ENCODE data around the gene IGF1. TPM values are rescaled to one million over a fixed set of nuclear protein-coding genes. Genes with fewer than 3 reads are reported as not detected.

Gene IGF1
- total RNA-seq, 2 donors from 2014 or later, result 267 to 391 TPM

GRCh38 chr12:102503056-102503681, 22.8 kb upstream of the IGF1 start:
- intact Hi-C loops (cut with DNase I), result no loop called here
- no peak for DNase-seq (ENCODE audit: low spot score)

- DNase-seq (ENCODE audit: low spot score), result no peak
- intact Hi-C loops (cut with DNase I), result no loop called here
Measured at GRCh38 chr12:102501773-102502172, 21.4 kb upstream of the IGF1 start.

GRCh38 chr12:102498471-102498870, 18.1 kb upstream of the IGF1 start:
- intact Hi-C loops (cut with DNase I), result loop anchor here in 1 of 2 donors (5.0 kb wide), 1 partner anchor 1611 kb away; no protein-coding TSS in a partner anchor
- DNase-seq (ENCODE audit: low spot score), result no peak

GRCh38 chr12:102497743-102498142, 17.4 kb upstream of the IGF1 start:
- intact Hi-C loops (cut with DNase I), result loop anchor here in 1 of 2 donors (5.0 kb wide), 1 partner anchor 1610 kb away; no protein-coding TSS in a partner anchor
- no peak for DNase-seq (ENCODE audit: low spot score)

- intact Hi-C loops (cut with DNase I), result loop anchor here in 1 of 2 donors (5.0 kb wide), 1 partner anchor 1609 kb away; no protein-coding TSS in a partner anchor
- DNase-seq (ENCODE audit: low spot score), result no peak
Measured at GRCh38 chr12:102496591-102496990, 16.2 kb upstream of the IGF1 start.

GRCh38 chr12:102487226-102487625, 6.9 kb upstream of the IGF1 start:
- no peak for DNase-seq (ENCODE audit: low spot score)
- intact Hi-C loops (cut with DNase I), result loop anchor here in 1 of 2 donors (10.0 kb wide), 1 partner anchor 552 kb away; no protein-coding TSS in a partner anchor

- intact Hi-C loops (cut with DNase I), result loop anchor here in 1 of 2 donors (10.0 kb wide), 1 partner anchor 551 kb away; no protein-coding TSS in a partner anchor
Measured at GRCh38 chr12:102486153-102486552, 5.8 kb upstream of the IGF1 start.

DNA sequence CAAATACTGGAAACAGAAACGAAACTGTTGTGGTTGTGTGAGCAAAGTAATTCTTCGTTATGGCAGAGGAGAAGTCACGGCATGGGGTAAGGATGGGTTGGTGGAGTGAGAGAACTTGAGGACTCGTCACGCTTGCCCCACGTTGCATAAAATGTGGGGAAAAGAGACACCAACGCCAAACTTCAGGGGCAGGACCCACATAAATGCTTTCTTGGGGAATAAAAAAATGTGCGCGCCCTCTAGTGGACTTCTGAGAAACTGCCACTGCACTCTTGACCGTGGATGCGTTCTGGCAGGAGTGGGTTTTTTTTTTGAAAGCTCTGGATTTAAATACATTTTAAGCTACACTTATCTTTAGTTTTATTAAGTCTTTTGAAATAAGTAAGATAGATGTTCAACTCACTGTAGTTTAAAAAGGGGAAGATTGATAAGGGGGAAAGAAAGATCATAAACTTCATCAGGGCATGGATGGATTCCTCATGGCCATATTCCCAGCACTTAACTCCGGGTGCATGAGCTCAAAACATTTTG, 4.1 kb upstream of the IGF1 start:
- intact Hi-C loops (cut with DNase I), result loop anchor here in 1 of 2 donors (10.0 kb wide), 1 partner anchor 550 kb away; no protein-coding TSS in a partner anchor
- DNase-seq (ENCODE audit: low spot score), result peak; percentile 85

More at GRCh38 chr12:102486153-102486552, 5.8 kb upstream of the IGF1 start:
- DNase-seq (ENCODE audit: low spot score), result no peak

DNA sequence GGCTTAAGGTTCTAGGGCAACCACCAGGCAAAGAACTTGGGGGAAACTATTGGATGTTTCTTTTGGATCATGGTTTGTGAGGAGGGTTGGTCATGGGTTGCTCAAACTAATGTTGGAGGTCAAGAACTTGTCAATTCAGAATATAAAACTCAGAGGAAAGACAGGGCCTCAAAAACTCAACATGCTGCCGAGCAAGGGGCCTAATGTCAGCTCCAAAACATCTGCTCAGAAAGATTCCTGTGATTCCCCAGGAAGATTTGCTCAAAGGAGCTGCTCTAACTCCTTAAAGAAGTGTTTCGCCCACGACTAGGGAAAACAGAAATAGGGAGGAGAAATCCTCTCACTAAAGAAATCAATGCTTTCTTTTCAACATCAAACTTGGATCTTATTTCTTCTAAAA, 3.7 kb upstream of the IGF1 start:
- intact Hi-C loops (cut with DNase I), result loop anchor here in 1 of 2 donors (10.0 kb wide), 1 partner anchor 549 kb away; no protein-coding TSS in a partner anchor

GRCh38 chr12:102483466-102483865, 3.1 kb upstream of the IGF1 start:
- intact Hi-C loops (cut with DNase I), result loop anchor here in 1 of 2 donors (10.0 kb wide), 1 partner anchor 549 kb away; no protein-coding TSS in a partner anchor
- no peak for DNase-seq (ENCODE audit: low spot score)

More for the DNA sequence above, 3.7 kb upstream of the IGF1 start:
- no peak for DNase-seq (ENCODE audit: low spot score)

- intact Hi-C loops (cut with DNase I), result loop anchor here in 1 of 2 donors (10.0 kb wide), 1 partner anchor 547 kb away; no protein-coding TSS in a partner anchor
- DNase-seq (ENCODE audit: low spot score), result no peak
Measured at GRCh38 chr12:102481705-102482425, 1.5 kb upstream of the IGF1 start.

- intact Hi-C loops (cut with DNase I), result loop anchor here in 1 of 2 donors (10.0 kb wide), 1 partner anchor 545 kb away; no protein-coding TSS in a partner anchor
- DNase-seq (ENCODE audit: low spot score), result no peak
Measured at GRCh38 chr12:102479939-102480338, 424 bp downstream of the IGF1 start.

GRCh38 chr12:102479099-102479885, 1.1 kb downstream of the IGF1 start:
- no peak for DNase-seq (ENCODE audit: low spot score)
- intact Hi-C loops (cut with DNase I), result no loop called here

GRCh38 chr12:102478405-102479098, 1.8 kb downstream of the IGF1 start:
- no peak for DNase-seq (ENCODE audit: low spot score)
- intact Hi-C loops (cut with DNase I), result no loop called here

GRCh38 chr12:102475355-102475754, 5.0 kb downstream of the IGF1 start:
- DNase-seq (ENCODE audit: low spot score), result no peak
- intact Hi-C loops (cut with DNase I), result no loop called here

- intact Hi-C loops (cut with DNase I), result no loop called here
- no peak for DNase-seq (ENCODE audit: low spot score)
Measured at GRCh38 chr12:102474438-102475064, 5.8 kb downstream of the IGF1 start.

- no peak for DNase-seq (ENCODE audit: low spot score)
- intact Hi-C loops (cut with DNase I), result no loop called here
Measured at GRCh38 chr12:102472496-102472895, 7.9 kb downstream of the IGF1 start.

- intact Hi-C loops (cut with DNase I), result no loop called here
Measured at GRCh38 chr12:102471556-102471955, 8.8 kb downstream of the IGF1 start.

More at GRCh38 chr12:102471556-102471955, 8.8 kb downstream of the IGF1 start:
- no peak for DNase-seq (ENCODE audit: low spot score)
